Loucy (cell line): ENCODE results near the gene CYB561D2.

Experiments used
- EZH2phosphoT487 ChIP-seq: fragments of 200-600 bp; IDR thresholded peaks from 2 replicates; pipeline ENCODE4 v1.6.1; 2018; ENCODE audit warnings: antibody characterized with exemption, mild to moderate bottlenecking, moderate library complexity, borderline replicate concordance
- TF ChIP-seq, protein P1 (sequence below): fragments of 200-600 bp; sonication (generic); conservative IDR thresholded peaks from 2 replicates; pipeline ENCODE4 v1.5.1; 2014; ENCODE audit warnings: mild to moderate bottlenecking, antibody characterized with exemption, low read length

DNA sequence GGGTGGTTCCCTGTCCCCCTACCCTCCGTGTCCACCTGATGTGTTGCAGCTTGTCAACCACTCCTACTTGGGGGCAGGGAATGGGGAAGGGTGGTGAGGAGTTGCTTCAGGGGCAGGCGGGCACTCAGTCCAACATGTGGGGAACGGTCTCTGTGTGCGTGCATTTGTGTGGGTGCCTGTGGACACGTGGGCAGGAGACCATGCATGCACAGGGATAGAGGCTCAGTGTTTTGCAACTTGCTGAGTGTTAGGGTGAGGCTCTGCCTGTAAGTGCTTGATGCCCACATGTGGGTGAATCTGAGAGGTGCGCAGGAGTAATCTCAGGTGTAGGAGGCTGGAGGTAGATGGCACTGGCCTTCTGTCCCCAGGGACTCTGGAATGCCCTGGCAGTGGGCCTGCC lies 33.1 kb downstream of the CYB561D2 start:
- TF ChIP-seq, protein P1, sequence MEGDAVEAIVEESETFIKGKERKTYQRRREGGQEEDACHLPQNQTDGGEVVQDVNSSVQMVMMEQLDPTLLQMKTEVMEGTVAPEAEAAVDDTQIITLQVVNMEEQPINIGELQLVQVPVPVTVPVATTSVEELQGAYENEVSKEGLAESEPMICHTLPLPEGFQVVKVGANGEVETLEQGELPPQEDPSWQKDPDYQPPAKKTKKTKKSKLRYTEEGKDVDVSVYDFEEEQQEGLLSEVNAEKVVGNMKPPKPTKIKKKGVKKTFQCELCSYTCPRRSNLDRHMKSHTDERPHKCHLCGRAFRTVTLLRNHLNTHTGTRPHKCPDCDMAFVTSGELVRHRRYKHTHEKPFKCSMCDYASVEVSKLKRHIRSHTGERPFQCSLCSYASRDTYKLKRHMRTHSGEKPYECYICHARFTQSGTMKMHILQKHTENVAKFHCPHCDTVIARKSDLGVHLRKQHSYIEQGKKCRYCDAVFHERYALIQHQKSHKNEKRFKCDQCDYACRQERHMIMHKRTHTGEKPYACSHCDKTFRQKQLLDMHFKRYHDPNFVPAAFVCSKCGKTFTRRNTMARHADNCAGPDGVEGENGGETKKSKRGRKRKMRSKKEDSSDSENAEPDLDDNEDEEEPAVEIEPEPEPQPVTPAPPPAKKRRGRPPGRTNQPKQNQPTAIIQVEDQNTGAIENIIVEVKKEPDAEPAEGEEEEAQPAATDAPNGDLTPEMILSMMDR = no peak
- TF ChIP-seq EZH2phosphoT487 = no peak
